Right lobe of liver (tissue), 6 donors: Measurements from ENCODE around the gene TFPI2. TPM values are rescaled to one million over a fixed set of nuclear protein-coding genes. Genes with fewer than 3 reads are reported as not detected.

Experiments used
- ATAC-seq, 4 donors: fragments of 200-7000 bp; cut with Tn5 transposase; one replicate each; pipeline ENCODE4 v1.9.1; 2020; ENCODE audit warnings: mild to moderate bottlenecking in 4 of 4, moderate library complexity in 4 of 4
- DNase-seq, 3 donors: peaks; one replicate each; pipeline ENCODE4 v3.0.0-alpha.2; 2020
- H3K27ac ChIP-seq, 3 donors: fragments of 200-600 bp; one replicate each; pipeline ENCODE4 v1.8.0; 2022
- H3K27me3 ChIP-seq, 2 donors: fragments of 200-600 bp; one replicate each; pipeline ENCODE4 v1.8.0; 2022
- H3K36me3 ChIP-seq, 4 donors: fragments of 200-600 bp; sonication (generic) in 1 of 4; one replicate each; pipeline versions ENCODE4 v1.5.1 to v1.8.0; 2017 to 2022; ENCODE audit warnings: control low read depth in 1 of 4
- H3K4me1 ChIP-seq, 4 donors: fragments of 200-600 bp; sonication (generic) in 1 of 4; one replicate each; pipeline versions ENCODE4 v1.5.1 to v1.8.0; 2017 to 2022; ENCODE audit warnings: control low read depth in 1 of 4
- H3K4me3 ChIP-seq, 3 donors: fragments of 200-600 bp; one replicate each; pipeline ENCODE4 v1.8.0; 2022
- H3K9me3 ChIP-seq, 4 donors: fragments of 200-600 bp; sonication (generic) in 1 of 4; one replicate each; pipeline versions ENCODE4 v1.5.1 to v1.8.0; 2017 to 2022; ENCODE audit warnings: control low read depth in 1 of 4
- CTCF ChIP-seq, 4 donors: fragments of 200-600 bp in 3 of 4; fragments of 450-650 bp in 1 of 4; IDR thresholded peaks; one replicate each; pipeline versions ENCODE4 v1.5.1 to v1.8.0; 2016 to 2022; ENCODE audit warnings: antibody characterized with exemption in 4 of 4, mild to moderate bottlenecking in 2 of 4
- POLR2A ChIP-seq: fragments of 450-650 bp; IDR thresholded peaks from one replicate; pipeline ENCODE4 v1.6.1; 2017; ENCODE audit warnings: antibody characterized with exemption, mild to moderate bottlenecking
- WGBS: methylation state at CpG from one replicate; pipeline ENCODE4 v1.1.6; 2018; ENCODE audit warnings: low coverage, low lambda C conversion rate; ENCODE audit not compliant: insufficient coverage; ENCODE audit errors: missing lambda C conversion rate; 5-methylcytosine and 5-hydroxymethylcytosine counted together
- intact Hi-C, 2 donors: fragments of 100-400 bp; cut with DNase I; formaldehyde crosslinking; loops; one replicate each; pipeline versions ENCODE4 v1.11.2 to v1.14.1; 2022
- total RNA-seq, 6 experiments: library from RNA; depleted of rRNA in 2 of 6; stranded (reverse); fragments of >200 nt in 2 of 6; fragmentation: NEBNext Ultra II Directional in 3 of 6; extraction: Animal tissue kit (Norgen Biotek cat#: 25700) in 3 of 6; gene quantifications; one replicate each; pipeline versions ENCODE4 v1.1.0 to v1.2.4, GENCODE V29; 2016 to 2023
- donor health status: DM: no; HTN: yes; CAD: no.
- donor health status: DM: no; HTN: no; CAD: no.
- donor health status: DM: no; HTN: no; CAD: no.
- donor health status: DM: no; HTN: yes; CAD: no.
- donor health status: DM: no; HTN: yes; CAD: no.

TFPI2 gene
- total RNA-seq, 6 experiments from 2014 or later = 0.49 to 17.0 (median 2.0) TPM

- H3K27me3 ChIP-seq = no peaks in the 10 kb centered on the region
- TF ChIP-seq POLR2A = no peak
- no peak for TF ChIP-seq CTCF (IDR thresholded peaks at IDR 0.05)
- H3K27ac ChIP-seq = no peak overlapping the region
- no peaks in the 10 kb centered on the region for H3K36me3 ChIP-seq
- no peak for DNase-seq
- 60% methylated on average over 1 of the region's 1 CpG for WGBS
- H3K4me3 ChIP-seq = no peak overlapping the region
- intact Hi-C loops = no loop called here
- no peaks in the 10 kb centered on the region for H3K9me3 ChIP-seq
- H3K4me1 ChIP-seq = no peaks in the 10 kb centered on the region
- ATAC-seq = no peak
These were observed 36.1 kb downstream of the TFPI2 start for GRCh38 chr7:93854480-93854879.

GRCh38 chr7:93851536-93851935 lies 39.0 kb downstream of the TFPI2 start:
- no peak overlapping the region for H3K4me3 ChIP-seq
- ATAC-seq (no peak), DNase-seq (no peak)
- WGBS = 70% methylated on average over 2 of the region's 2 CpGs
- TF ChIP-seq POLR2A (no peak), CTCF (IDR thresholded peaks at IDR 0.05) (no peak)
- no peak overlapping the region for H3K27ac ChIP-seq
- no peaks in the 10 kb centered on the region for H3K4me1 ChIP-seq
- intact Hi-C loops = no loop called here
- H3K36me3 ChIP-seq = no peaks in the 10 kb centered on the region
- no peaks in the 10 kb centered on the region for H3K9me3 ChIP-seq
- no peaks in the 10 kb centered on the region for H3K27me3 ChIP-seq

GRCh38 chr7:93843260-93843659 lies 47.3 kb downstream of the TFPI2 start:
- no peaks in the 10 kb centered on the region for H3K4me1 ChIP-seq
- H3K4me3 ChIP-seq = no peak overlapping the region
- TF ChIP-seq CTCF (IDR thresholded peaks at IDR 0.05) (no peak), POLR2A (no peak)
- no peak for ATAC-seq
- intact Hi-C loops = no loop called here
- H3K27me3 ChIP-seq = no peaks in the 10 kb centered on the region
- no peaks in the 10 kb centered on the region for H3K36me3 ChIP-seq
- no peak overlapping the region for H3K27ac ChIP-seq
- no peak for DNase-seq
- 17% methylated on average over 1 of the region's 1 CpG for WGBS
- H3K9me3 ChIP-seq = no peaks in the 10 kb centered on the region

GRCh38 chr7:93838966-93839365 lies 51.6 kb downstream of the TFPI2 start:
- WGBS = 36% methylated on average over 1 of the region's 1 CpG
- TF ChIP-seq CTCF (IDR thresholded peaks at IDR 0.05) (no peak), POLR2A (no peak)
- DNase-seq (no peak), ATAC-seq (no peak)
- Histone ChIP-seq H3K27ac (no peak overlapping the region), H3K9me3 (no peaks in the 10 kb centered on the region), H3K27me3 (no peaks in the 10 kb centered on the region), H3K4me3 (no peak overlapping the region), H3K4me1 (no peaks in the 10 kb centered on the region), H3K36me3 (no peaks in the 10 kb centered on the region)
- intact Hi-C loops = no loop called here

GRCh38 chr7:93837245-93837644 lies 53.3 kb downstream of the TFPI2 start:
- Histone ChIP-seq H3K4me3 (no peak overlapping the region), H3K9me3 (no peaks in the 10 kb centered on the region), H3K4me1 (no peaks in the 10 kb centered on the region), H3K27me3 (no peaks in the 10 kb centered on the region), H3K36me3 (no peaks in the 10 kb centered on the region), H3K27ac (no peak overlapping the region)
- no peak for DNase-seq
- intact Hi-C loops = no loop called here
- ATAC-seq = no peak
- TF ChIP-seq POLR2A (no peak), CTCF (IDR thresholded peaks at IDR 0.05) (no peak)
- 41% methylated on average over 3 of the region's 3 CpGs for WGBS
